ENCODE data around the gene GSTT2B. TPM values are rescaled to one million over a fixed set of nuclear protein-coding genes. Genes with fewer than 3 reads are reported as not detected.
"Not testable (repeated sequence)": the region's sequence is repeated elsewhere in the genome, so short reads cannot be mapped to it uniquely, and the experiment has no call there.

Gene GSTT2B
- polyA plus RNA-seq, 1 of the 3 experiments (the other 2 are of a cell fraction) = 32.8 TPM

- TF ChIP-seq ZBTB33 (IDR thresholded peaks at IDR 0.05; ENCODE audit: borderline replicate concordance, low read depth) (no peak), NRF1 (IDR thresholded peaks at IDR 0.05; ENCODE audit: low read depth, low read length) (no peak), USF2 (IDR thresholded peaks at IDR 0.05; ENCODE audit: borderline replicate concordance, low read depth, low read length) (no peak), TAF1 (IDR thresholded peaks at IDR 0.05; ENCODE audit: borderline replicate concordance, low read depth, low read length) (no peak)
These were observed 51.6 kb downstream of the GSTT2B start (continued) for GRCh38 chr22:23909296-23909898.

- Histone ChIP-seq H3K4me2 (no peak overlapping the region), H3K9me3 (no peaks in the 10 kb centered on the region), H3K27me3 (ENCODE audit: insufficient read depth) (no peaks in the 10 kb centered on the region), H3K9ac (no peak overlapping the region), H3K9me2 (no peaks in the 10 kb centered on the region), H2AFZ (ENCODE audit: low read depth) (no peak overlapping the region), H4K20me1 (ENCODE audit: insufficient read depth) (no peaks in the 10 kb centered on the region), H3K36me3 (replicated peaks in 1 of 2; ENCODE audit: control insufficient read depth in 1 of 2, insufficient read depth in 2 of 2, low read length in 1 of 2) (no peaks in the 10 kb centered on the region), H3F3A (replicated peaks; ENCODE audit: insufficient read depth) (no peaks in the 10 kb centered on the region), H3K79me2 (ENCODE audit: insufficient read depth) (no peaks in the 10 kb centered on the region), H3K27ac (ENCODE audit: low read depth in 2 of 2, low read length in 1 of 2) (no peak overlapping the region), H3K4me3 (ENCODE audit: low read depth in 2 of 2, low read length in 1 of 2) (no peak overlapping the region), H3K4me1 (ENCODE audit: control insufficient read depth in 1 of 2, insufficient read depth in 2 of 2, low read depth in 1 of 2, low read length in 1 of 2) (peaks cover 0 to 9% of the 10 kb centered on the region in 2 experiments; a peak in 1 of 4 replicates)
- CTCF ChIA-PET = interaction anchor here (1.4 to 3.6 kb wide), 2 partner anchors 15 to 47 kb away, joined by 3 to 21 read pairs; partner anchors contain the start of gene MIF
- TF ChIP-seq SMC3 (IDR thresholded peaks at IDR 0.05; ENCODE audit: low read depth, low read length) (no peak), USF1 (IDR thresholded peaks at IDR 0.05; ENCODE audit: borderline replicate concordance, low read depth) (no peak), TAF1 (IDR thresholded peaks at IDR 0.05; ENCODE audit: borderline replicate concordance, low read depth, low read length) (no peak), POLR2AphosphoS5 (IDR thresholded peaks at IDR 0.05; ENCODE audit: low read depth, low read length) (no peak), NRF1 (IDR thresholded peaks at IDR 0.05; ENCODE audit: low read depth, low read length) (no peak), MAX (IDR thresholded peaks at IDR 0.05; ENCODE audit: low read depth) (no peak), JUND (IDR thresholded peaks at IDR 0.05) (no peak), IRF3 (IDR thresholded peaks at IDR 0.05; ENCODE audit: low read depth, low read length) (no peak), GATA2 (CRISPR knock-in tag; IDR thresholded peaks at IDR 0.05) (no peak), YY1 (IDR thresholded peaks at IDR 0.05; ENCODE audit: low read depth) (no peak), MEF2A (IDR thresholded peaks at IDR 0.05; ENCODE audit: borderline replicate concordance, low read depth) (no peak), FOXM1 (IDR thresholded peaks at IDR 0.05; ENCODE audit: low read depth) (no peak), CHD2 (IDR thresholded peaks at IDR 0.05; ENCODE audit: low read length, partially characterized antibody) (no peak)
- DNase-seq = no peak
- POLR2A ChIA-PET = no interaction called here
- WGBS (ENCODE audit: low lambda C conversion rate) = 87% methylated on average over 11 of the region's 11 CpGs
These were observed 52.3 kb downstream of the GSTT2B start for GRCh38 chr22:23908587-23909205.

GRCh38 chr22:23907423-23907822 is 53.6 kb downstream of the GSTT2B start:
- DNase-seq; H3K36me3 ChIP-seq (replicated peaks in 1 of 2; ENCODE audit: control insufficient read depth in 1 of 2, insufficient read depth in 2 of 2, low read length in 1 of 2); H3K4me3 ChIP-seq (ENCODE audit: low read depth in 2 of 2, low read length in 1 of 2); H4K20me1 ChIP-seq (ENCODE audit: insufficient read depth); H3K79me2 ChIP-seq (ENCODE audit: insufficient read depth); POLR2A ChIA-PET; H3F3A ChIP-seq (replicated peaks; ENCODE audit: insufficient read depth); H2AFZ ChIP-seq (ENCODE audit: low read depth); H3K9ac ChIP-seq; H3K9me2 ChIP-seq; H3K27ac ChIP-seq (ENCODE audit: low read depth in 2 of 2, low read length in 1 of 2); H3K27me3 ChIP-seq (ENCODE audit: insufficient read depth); H3K4me1 ChIP-seq (ENCODE audit: control insufficient read depth in 1 of 2, insufficient read depth in 2 of 2, low read depth in 1 of 2, low read length in 1 of 2); H3K9me3 ChIP-seq; H3K4me2 ChIP-seq: not testable (repeated sequence)
- 71% methylated on average over 9 of the region's 10 CpGs for WGBS (ENCODE audit: low lambda C conversion rate)
- CTCF ChIA-PET = interaction anchor here (3.6 kb wide), 1 partner anchor 13 kb away, joined by 21 read pairs; the partner anchor contains the start of gene MIF
